Spleen (tissue), 7 donors: ENCODE measurements around the gene IL22.

ENCODE experiments used
- POLR2A ChIP-seq, 3 donors: fragments of 450-650 bp; IDR thresholded peaks; one replicate each; pipeline ENCODE4 v1.5.1; 2017; ENCODE audit warnings: antibody characterized with exemption in 3 of 3, mild to moderate bottlenecking in 1 of 3
- TF ChIP-seq, protein P1 (sequence below), 11 experiments: fragments of 200-600 bp in 7 of 11; fragments of 450-650 bp in 4 of 11; sonication (generic) in 4 of 11; IDR thresholded peaks in 8 of 11; conservative IDR thresholded peaks in 3 of 11; 1 replicate in 7 of 11; 2 replicates in 4 of 11; pipeline versions ENCODE4 v1.4.0 to v1.8.0; 2016 to 2021; ENCODE audit warnings: antibody characterized with exemption in 11 of 11, inconsistent platforms in 4 of 11, mild to moderate bottlenecking in 1 of 11
- donor health status: DM: no; HTN: no; CAD: no; lungs with moderate emphysema.
- donor health status: DM: no; HTN: no; CAD: no.
- donor health status: DM: no; HTN: no; CAD: no.

DNA sequence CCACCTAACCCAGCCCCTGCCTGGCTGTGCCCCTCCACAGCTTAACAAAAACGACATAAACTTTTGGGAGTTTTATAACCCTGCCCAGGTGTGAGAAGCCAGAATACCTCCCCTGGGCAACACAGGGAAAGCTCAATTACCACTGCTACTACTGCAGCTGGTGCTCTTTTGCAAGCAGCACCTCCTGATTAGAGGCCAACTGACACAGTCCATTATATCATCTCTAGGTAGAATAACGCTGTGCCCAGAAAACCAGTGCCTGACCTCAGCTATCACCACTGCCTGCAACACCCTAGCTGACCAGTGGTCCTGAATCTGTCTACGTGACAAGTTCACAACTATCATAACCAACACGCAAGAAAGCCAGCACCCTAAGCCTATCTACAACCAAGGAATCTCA, 44.5 kb upstream of the IL22 start:
- TF ChIP-seq, protein P1, sequence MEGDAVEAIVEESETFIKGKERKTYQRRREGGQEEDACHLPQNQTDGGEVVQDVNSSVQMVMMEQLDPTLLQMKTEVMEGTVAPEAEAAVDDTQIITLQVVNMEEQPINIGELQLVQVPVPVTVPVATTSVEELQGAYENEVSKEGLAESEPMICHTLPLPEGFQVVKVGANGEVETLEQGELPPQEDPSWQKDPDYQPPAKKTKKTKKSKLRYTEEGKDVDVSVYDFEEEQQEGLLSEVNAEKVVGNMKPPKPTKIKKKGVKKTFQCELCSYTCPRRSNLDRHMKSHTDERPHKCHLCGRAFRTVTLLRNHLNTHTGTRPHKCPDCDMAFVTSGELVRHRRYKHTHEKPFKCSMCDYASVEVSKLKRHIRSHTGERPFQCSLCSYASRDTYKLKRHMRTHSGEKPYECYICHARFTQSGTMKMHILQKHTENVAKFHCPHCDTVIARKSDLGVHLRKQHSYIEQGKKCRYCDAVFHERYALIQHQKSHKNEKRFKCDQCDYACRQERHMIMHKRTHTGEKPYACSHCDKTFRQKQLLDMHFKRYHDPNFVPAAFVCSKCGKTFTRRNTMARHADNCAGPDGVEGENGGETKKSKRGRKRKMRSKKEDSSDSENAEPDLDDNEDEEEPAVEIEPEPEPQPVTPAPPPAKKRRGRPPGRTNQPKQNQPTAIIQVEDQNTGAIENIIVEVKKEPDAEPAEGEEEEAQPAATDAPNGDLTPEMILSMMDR (IDR thresholded peaks at IDR 0.05 in 8 of 11, conservative IDR thresholded peaks at IDR 0.05 in 3 of 11) = no peak
- TF ChIP-seq POLR2A (IDR thresholded peaks at IDR 0.05) = no peak
